Femur (tissue), 1 donor: ENCODE measurements around the gene DGCR8.
"Not testable (repeated sequence)": the region's sequence is repeated elsewhere in the genome, so short reads cannot be mapped to it uniquely, and the experiment has no call there.

Experiments
- DNase-seq: peaks from one replicate; pipeline ENCODE4 v3.0.0-alpha.2; 2017

The DGCR8 gene

GRCh38 chr22:20156611-20157429 lies 76.8 kb downstream of the DGCR8 start:
- DNase-seq, result peak; percentile 91

- no peak for DNase-seq
These were observed 77.6 kb downstream of the DGCR8 start for GRCh38 chr22:20157430-20158183.

- DNase-seq, result no peak
These were observed 78.5 kb downstream of the DGCR8 start for GRCh38 chr22:20158391-20159036.

- DNase-seq, result no peak
These were observed 79.0 kb downstream of the DGCR8 start for GRCh38 chr22:20159076-20159475.

- not testable (repeated sequence) for DNase-seq
These were observed 79.5 kb downstream of the DGCR8 start for GRCh38 chr22:20159531-20159930.

GRCh38 chr22:20160041-20160440 lies 80.0 kb downstream of the DGCR8 start:
- DNase-seq, result no peak
